Measurements from ENCODE around the gene CD79A. TPM values are rescaled to one million over a fixed set of nuclear protein-coding genes. Genes with fewer than 3 reads are reported as not detected.

The CD79A gene
- total RNA-seq, 4 donors from 2014 or later, result 0.72 to 1.8 TPM; not detected in 2

GRCh38 chr19:41920882-41921576 lies 44.0 kb downstream of the CD79A start:
- ATAC-seq (ENCODE audit: low FRiP score), result no peak
- TF ChIP-seq CTCF (IDR thresholded peaks at IDR 0.05), result no peak
- no peak for DNase-seq (ENCODE audit: low spot score)

GRCh38 chr19:41921577-41922576 lies 44.8 kb downstream of the CD79A start:
- no peak for ATAC-seq (ENCODE audit: low FRiP score)
- no peak for DNase-seq (ENCODE audit: low spot score)
- no peak for TF ChIP-seq CTCF (IDR thresholded peaks at IDR 0.05)

GRCh38 chr19:41922585-41922984 lies 45.5 kb downstream of the CD79A start:
- ATAC-seq (ENCODE audit: low FRiP score) (no peak), DNase-seq (ENCODE audit: low spot score) (no peak)
- TF ChIP-seq CTCF (IDR thresholded peaks at IDR 0.05), result no peak

GRCh38 chr19:41923045-41923788 lies 46.1 kb downstream of the CD79A start:
- no peak for TF ChIP-seq CTCF (IDR thresholded peaks at IDR 0.05)
- ATAC-seq (ENCODE audit: low FRiP score), result no peak
- no peak for DNase-seq (ENCODE audit: low spot score)

- ATAC-seq (ENCODE audit: low FRiP score) (no peak), DNase-seq (ENCODE audit: low spot score) (no peak)
- TF ChIP-seq CTCF (IDR thresholded peaks at IDR 0.05), result no peak
Measured at GRCh38 chr19:41924151-41925145, 47.4 kb downstream of the CD79A start.
